Breast epithelium (tissue), 3 donors: Measurements from ENCODE around the gene RELN.

Experiments used
- CTCF ChIP-seq, 3 donors: fragments of 450-650 bp; IDR thresholded peaks; one replicate each; pipeline ENCODE4 v1.5.1; 2016 to 2017; ENCODE audit warnings: antibody characterized with exemption in 3 of 3, mild to moderate bottlenecking in 3 of 3, moderate library complexity in 3 of 3
- POLR2AphosphoS5 ChIP-seq, 3 donors: sonication (generic); formaldehyde crosslinking; IDR thresholded peaks; one replicate each; pipeline ENCODE4 v1.6.1; 2017; ENCODE audit warnings: antibody characterized with exemption in 3 of 3

DNA sequence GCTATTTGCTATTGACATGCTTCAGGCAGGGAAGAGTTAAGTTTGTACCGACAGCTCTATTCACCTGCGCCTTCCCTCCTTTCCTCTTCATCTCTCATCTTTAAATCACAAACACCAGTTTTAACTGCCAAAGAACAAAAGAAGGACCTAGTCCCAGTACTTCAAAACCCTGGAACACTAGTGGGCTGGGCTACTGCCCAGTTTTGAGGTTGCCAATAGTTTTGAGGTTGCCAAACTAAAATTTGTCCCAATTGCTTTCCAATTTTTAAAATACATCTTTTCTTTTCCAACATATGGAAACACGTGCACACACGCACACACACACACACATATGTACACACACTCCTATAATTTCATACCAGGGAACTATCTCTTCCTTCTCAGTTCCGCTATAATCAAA, 412.8 kb downstream of the RELN start:
- TF ChIP-seq CTCF (IDR thresholded peaks at IDR 0.05): no peak
- TF ChIP-seq POLR2AphosphoS5 (IDR thresholded peaks at IDR 0.05): no peak
